GM19324 (cell line): ENCODE measurements around the gene DCANP1.

Experiments
- ATAC-seq: cut with Tn5 transposase; IDR thresholded peaks from one replicate; pipeline ENCODE4 v1.9.1; 2021; ENCODE audit warnings: mild to moderate bottlenecking, moderate library complexity; ENCODE audit not compliant: unreplicated experiment, low FRiP score

DCANP1 gene

DNA sequence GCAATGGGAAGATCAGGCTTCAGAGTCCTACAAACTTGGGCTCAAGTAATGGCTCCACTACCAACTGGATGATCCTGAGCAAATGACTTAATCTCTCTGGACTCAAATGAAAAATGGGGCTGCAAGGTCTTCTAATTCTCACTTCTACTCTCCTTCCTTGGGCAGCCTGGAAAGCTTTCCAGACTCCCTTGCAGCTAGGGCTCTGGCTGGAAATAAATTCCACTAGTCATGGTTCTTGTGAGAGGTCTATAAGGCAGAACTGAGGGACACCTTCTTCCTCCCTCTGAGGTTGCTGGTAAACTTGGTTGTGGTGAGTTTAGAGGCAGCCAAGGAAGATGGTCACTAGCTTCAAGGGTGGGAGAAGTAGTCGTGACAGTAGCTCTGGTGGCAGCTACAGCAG lies 18.6 kb downstream of the DCANP1 start:
- no peak for ATAC-seq

DNA sequence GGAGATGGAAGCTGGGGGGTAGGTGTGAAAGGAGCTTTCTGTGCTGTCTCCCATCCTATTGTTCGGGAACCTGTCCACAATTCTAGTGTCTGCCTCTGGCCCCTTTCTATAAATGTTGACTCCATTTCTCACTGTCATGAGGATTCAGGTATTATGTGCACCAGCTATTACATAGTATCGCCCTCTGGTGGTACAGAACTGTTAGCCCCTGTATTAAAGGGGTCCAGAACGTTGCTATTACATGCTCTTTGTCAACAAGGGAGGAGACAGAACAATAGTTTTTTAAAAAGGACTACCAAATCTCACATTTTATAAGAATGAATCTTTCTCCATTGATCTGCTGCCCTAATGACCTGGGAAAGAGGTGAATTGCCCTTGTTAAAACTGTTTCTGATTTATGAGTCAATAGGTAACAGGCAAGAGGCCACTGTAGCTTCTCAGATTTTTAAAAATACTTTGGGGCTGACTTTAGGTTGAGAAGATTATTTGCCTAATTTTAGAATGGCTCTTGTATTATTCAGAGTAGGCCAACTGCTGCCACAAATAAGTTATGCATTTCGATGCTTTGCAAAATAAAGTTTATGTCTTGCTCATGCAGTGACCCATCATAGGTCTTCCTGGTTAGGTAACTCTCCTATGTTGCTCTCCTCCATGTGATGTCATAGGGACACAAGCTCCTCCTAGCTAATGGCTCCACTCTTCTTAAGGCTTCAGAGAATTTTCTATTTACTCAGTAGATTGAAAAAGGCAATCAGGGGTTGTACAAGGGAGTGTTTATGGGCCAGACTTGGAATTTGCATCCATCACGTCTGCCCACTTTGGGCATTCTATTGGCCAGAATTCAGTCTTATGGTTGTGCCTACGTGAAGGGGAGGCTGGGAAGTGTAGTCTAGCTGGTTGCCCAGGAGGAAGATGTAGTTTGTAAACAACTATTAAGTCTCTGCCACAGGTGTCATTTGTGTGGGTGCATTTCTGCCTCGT lies 20.8 kb downstream of the DCANP1 start:
- peak; percentile 68 for ATAC-seq

DNA sequence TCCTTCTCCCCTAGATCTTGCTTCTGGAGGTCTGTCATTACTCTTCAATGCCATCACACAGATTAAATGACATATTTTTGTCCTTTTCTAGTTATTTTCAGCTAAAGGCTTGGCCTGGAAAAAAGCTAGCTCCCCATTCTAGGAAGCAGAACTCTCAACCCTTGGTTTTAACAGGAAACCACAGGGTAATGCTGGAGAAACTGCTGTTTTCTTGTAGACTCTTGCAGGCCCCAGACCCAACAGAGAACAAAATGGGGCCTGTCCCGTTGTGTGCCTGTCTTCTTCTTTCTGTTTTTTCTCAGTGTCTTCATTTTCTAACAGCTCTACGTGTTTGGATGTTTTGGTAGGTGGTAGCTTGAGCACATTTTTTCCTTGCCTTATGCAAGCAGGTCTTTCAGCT lies 21.5 kb downstream of the DCANP1 start:
- ATAC-seq, result no peak

DNA sequence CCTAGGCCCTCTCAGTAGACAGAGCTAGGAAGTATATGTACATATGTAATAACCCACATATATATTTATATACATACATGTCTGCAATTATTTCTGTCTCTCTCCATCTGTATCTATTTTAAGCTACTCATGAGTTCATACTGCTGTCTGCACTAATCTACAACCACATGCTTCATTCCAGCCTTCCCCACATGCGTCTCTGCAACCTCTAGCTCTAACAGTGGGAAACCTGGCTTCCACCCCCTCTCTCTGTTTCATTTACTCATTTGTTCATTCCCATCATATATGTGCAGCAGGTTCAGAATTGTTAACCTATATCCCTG lies 23.3 kb downstream of the DCANP1 start:
- ATAC-seq, result no peak

- no peak for ATAC-seq
Observed at GRCh38 chr5:135423146-135423845, 23.9 kb downstream of the DCANP1 start.

DNA sequence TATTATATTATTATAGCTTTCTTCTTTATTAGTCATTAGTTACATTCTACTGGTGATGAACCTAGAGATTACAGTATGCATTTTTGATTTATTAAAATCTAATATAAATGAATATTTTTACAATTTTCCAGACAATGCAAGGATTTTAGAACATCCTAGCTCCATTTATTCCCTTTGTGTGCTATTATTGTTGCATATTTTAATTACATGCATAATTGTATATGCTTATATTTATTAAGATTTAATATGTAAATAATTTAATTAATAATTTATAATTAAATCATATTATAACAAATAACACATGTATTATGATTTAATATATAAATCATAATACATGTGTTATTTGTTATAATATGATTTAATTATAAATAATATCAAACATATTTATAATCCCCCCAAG lies 24.7 kb downstream of the DCANP1 start:
- no peak for ATAC-seq

DNA sequence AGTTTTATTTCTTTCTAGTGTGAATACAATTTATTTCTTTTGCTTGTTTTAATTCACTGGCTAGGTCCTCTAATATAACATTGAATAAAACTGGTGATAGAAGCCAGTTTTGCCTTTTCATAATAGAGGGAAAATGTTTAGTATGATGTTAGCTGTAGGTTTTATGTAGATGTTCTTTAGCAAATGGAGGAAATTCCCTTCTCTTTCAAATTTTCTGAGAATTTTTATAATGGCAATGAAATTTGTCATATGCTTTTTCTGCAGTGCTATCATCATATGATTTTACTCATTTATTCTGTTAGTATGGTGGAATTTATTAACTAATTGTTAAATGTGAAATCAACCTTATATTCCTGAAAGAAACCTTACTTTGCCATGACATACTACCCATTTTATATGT lies 30.1 kb downstream of the DCANP1 start:
- no peak for ATAC-seq

DNA sequence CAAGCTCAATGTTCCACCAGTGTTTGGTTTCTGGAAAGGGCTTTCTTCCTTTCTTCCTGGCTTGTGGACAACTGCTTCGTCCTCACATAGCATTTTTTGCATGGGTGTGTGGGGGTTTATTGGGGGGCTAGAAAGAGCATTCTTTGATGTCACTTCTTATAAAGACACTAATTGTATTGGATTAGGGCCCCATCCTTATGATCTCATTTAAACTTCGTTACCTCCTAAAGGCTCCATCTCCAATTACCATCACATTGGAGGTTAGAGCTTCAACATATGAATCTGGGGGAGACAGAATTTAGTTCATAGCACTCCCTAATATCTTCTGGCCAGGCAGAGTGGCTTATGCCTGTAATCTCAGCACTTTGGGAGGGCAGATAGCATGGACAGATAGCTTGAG lies 42.1 kb downstream of the DCANP1 start:
- no peak for ATAC-seq

DNA sequence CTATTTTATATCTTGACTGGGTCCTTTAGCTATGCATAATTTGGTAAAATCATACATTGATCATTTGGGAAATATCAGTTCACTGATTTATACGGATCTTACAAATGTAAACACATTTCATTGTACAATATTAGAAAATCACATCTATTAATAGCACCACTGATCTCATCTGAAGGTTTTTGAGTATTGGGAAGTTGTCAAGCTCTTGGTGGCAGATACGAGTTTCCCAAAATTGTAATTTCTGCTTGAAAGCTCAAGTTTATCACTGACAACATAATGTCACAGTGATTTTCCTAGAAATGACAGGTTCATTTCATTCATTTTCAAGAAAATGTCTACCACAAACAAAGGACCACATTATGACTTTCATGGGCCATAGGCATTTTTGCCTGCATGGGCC lies 45.1 kb downstream of the DCANP1 start:
- no peak for ATAC-seq

- ATAC-seq, result no peak
Observed at GRCh38 chr5:135400866-135401265, 46.3 kb downstream of the DCANP1 start.

DNA sequence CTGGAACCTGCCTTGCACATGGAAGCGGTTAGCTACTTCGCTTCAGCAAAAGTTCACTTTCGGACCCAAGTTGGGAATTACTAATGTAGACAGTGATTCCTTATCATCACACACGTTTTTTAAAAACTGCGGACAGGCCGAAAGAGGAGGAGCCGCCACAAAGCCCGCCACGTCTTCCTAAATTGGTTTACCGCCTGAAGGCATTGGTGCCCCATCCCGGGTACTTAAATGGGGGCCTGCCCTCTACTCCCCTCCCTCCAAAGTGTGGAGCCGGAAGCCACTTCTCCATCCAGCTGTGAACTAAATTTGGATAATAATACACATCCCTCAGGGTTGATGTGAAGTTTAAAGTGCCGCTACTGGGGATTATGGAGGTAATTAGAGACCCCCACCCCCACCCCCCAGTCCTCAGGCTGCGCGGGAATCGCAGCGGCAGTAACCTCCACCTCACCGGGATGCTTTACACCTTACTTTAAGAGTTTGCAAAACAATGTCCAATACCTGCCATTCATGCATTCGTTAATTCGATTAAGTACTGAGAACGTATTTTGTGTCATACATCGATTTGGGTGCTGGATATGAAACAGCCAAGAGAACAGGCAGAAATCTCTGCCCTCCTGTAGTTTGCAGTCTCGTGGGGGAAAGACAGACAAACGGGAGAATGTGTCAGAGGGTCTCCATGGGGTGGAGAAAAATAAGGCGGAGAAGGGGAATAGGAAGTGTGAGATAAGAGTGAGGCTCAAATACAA lies 47.2 kb downstream of the DCANP1 start:
- ATAC-seq, result no peak

DNA sequence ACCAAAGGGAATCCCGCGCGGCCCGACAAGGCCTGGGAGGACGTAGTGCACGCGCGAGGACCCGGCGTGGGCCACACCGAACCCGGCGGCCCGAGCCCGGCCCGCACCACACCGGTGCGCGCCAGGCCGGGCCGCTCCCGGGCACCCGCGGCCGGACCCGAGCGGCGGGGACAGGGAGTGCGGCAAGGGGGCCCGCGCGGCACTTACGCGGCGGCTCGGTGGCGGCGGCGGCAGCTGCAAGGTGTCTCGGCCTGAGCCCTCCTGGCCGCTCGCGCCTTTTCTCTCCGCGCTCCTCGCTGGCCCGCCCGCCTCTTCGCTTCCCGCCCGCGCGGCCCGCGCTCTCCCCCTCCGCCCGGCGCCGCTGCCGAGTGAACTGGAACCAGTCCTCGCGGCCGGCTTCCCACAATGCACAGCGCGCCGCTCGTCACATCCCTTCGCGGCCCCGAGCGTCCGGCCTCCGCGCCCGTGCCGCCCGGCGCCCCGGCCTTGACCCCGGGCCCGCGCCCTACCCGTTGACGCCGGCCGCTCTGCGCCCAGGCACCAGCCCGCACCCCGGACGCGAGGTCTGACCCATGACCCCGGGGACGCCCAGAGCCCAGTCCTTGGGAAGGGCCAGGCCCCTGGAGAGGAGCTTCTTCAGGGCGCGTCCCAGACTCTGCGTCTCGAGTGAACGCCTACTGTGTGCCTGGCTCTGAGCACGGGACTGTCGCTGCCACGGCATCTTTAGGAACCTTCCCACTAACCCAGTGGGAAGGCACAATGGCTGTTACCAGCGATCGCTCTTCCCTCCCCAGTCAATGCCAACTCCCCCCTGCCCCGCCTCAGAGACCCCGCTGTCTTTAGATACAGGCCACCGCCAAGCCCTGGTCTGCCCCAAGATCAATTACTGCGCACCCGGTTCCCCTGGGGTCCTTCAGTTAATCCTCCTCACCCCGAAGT lies 48.0 kb downstream of the DCANP1 start, which contains the start of gene MACROH2A1:
TSS of gene MACROH2A1 (minus strand) at position 377 of the 939 bp plus-strand sequence. CDS start 10,138 bp downstream, outside the sequence.
- ATAC-seq, result peak; percentile 80

- ATAC-seq, result peak; percentile 41
Observed at GRCh38 chr5:135398160-135398854, 48.8 kb downstream of the DCANP1 start.

- no peak for ATAC-seq
Observed at GRCh38 chr5:135397084-135397483, 50.1 kb downstream of the DCANP1 start.

DNA sequence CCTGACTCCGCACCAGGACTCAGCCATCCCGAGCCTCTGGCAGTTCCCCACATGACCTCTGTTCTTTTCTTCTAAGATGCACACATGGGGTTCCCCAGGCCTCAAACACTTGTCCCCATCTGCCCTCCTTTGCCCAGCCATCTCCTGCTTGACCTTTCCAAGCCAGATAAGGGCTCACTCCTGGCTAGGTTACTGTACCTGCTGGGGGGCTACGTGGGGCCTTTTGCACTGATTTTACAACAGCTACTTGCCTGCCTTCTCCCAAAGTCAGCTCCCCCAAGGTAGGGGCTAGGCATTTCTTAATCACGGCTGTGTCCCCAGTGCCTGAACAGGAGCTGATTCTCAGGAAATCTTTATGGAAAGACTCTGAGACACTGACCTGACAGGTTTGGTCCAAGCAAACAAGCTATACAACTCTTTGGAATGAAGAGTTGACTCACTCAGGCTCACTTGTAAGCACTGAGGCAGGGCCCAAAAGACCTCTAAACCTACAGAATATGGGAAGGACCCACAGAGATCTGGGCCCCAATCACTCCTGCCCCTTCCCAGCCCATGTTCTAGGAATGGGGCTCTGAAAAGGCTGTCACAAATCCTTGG lies 50.6 kb downstream of the DCANP1 start:
- ATAC-seq, result no peak

GRCh38 chr5:135395866-135396265 lies 51.3 kb downstream of the DCANP1 start:
- ATAC-seq, result no peak

DNA sequence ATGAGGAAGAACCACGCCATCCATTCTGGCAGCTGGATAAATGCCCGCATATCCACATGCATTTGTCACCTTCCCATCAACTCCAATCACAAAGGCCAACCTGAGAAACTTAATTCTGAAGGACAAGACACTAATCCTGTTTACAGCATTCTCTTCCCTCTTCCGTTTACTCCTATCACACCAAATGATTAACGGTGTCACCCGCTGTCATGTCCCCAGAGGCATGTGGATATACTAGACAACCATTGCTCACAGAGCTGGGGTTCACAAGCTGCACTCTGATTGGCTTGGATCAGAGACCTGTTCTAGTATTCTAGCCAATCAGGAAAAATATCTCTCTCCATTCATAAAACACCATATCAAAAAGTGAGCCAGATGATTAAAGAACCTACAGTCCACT lies 51.7 kb downstream of the DCANP1 start:
- ATAC-seq, result no peak
